A204.1 (cell line): ENCODE measurements around the gene MBP.

Source experiments
- FAIRE-seq: peaks from 2 replicates; lab custom pipeline; 2012; peaks lifted over from hg19 to GRCh38; lab: Jason Lieb, UNC

Gene MBP

GRCh38 chr18:76986406-76986805 is 146.2 kb downstream of the MBP start:
- no peak for FAIRE-seq

- FAIRE-seq = no peak
These were observed 146.7 kb downstream of the MBP start for GRCh38 chr18:76985951-76986236.

GRCh38 chr18:76985156-76985950 is 147.2 kb downstream of the MBP start:
- no peak for FAIRE-seq

GRCh38 chr18:76984193-76985155 is 148.1 kb downstream of the MBP start:
- no peak for FAIRE-seq

- FAIRE-seq = no peak
These were observed 149.0 kb downstream of the MBP start for GRCh38 chr18:76983613-76984051.

GRCh38 chr18:76982841-76983583 is 149.6 kb downstream of the MBP start:
- peak; percentile 23 for FAIRE-seq

- no peak for FAIRE-seq
These were observed 150.5 kb downstream of the MBP start for GRCh38 chr18:76982038-76982437.

GRCh38 chr18:76981396-76981968 is 151.1 kb downstream of the MBP start:
- no peak for FAIRE-seq

GRCh38 chr18:76980663-76981395 is 151.8 kb downstream of the MBP start:
- FAIRE-seq = no peak

- no peak for FAIRE-seq
These were observed 152.7 kb downstream of the MBP start for GRCh38 chr18:76979906-76980305.

GRCh38 chr18:76979111-76979751 is 153.4 kb downstream of the MBP start:
- no peak for FAIRE-seq

- FAIRE-seq = no peak
These were observed 154.0 kb downstream of the MBP start for GRCh38 chr18:76978616-76979015.

GRCh38 chr18:76977684-76978232 is 154.8 kb downstream of the MBP start:
- FAIRE-seq = no peak

GRCh38 chr18:76977108-76977621 is 155.4 kb downstream of the MBP start:
- FAIRE-seq = no peak

- no peak for FAIRE-seq
These were observed 156.9 kb downstream of the MBP start for GRCh38 chr18:76975577-76976110.

GRCh38 chr18:76974386-76974785 is 158.2 kb downstream of the MBP start:
- no peak for FAIRE-seq

- FAIRE-seq = no peak
These were observed 158.9 kb downstream of the MBP start for GRCh38 chr18:76973520-76974266.

GRCh38 chr18:76972846-76973519 is 159.6 kb downstream of the MBP start:
- no peak for FAIRE-seq

- no peak for FAIRE-seq
These were observed 160.3 kb downstream of the MBP start for GRCh38 chr18:76972241-76972640.
